Bronchial epithelial cell (primary cell): ENCODE results near the gene TRIM8. TPM values are rescaled to one million over a fixed set of nuclear protein-coding genes. Genes with fewer than 3 reads are reported as not detected.

Source experiments
- total RNA-seq: library from RNA; depleted of rRNA; stranded (reverse); fragments of >200 nt; gene quantifications from 2 replicates; pipeline ENCODE4 v1.2.1, GENCODE V29; 2014

TRIM8 gene
- total RNA-seq, 1 donor from 2014 or later: 31.1 TPM

Other genes with a start within 250 kb of the TRIM8 start
- 6.8 and 13.2 TPM in 2 replicates for gene NFKB2, start 248.8 kb upstream of the TRIM8 start, total RNA-seq
- under 0.01 and 0.51 TPM in 2 replicates for gene PSD, start 225.7 kb upstream of the TRIM8 start, total RNA-seq
- 9.7 and 12.5 TPM in 2 replicates for gene FBXL15, start 223.6 kb upstream of the TRIM8 start, total RNA-seq
- 29.7 and 31.5 TPM in 2 replicates for gene CUEDC2, start 211.9 kb upstream of the TRIM8 start, total RNA-seq
- gene C10orf95, start 192.9 kb upstream of the TRIM8 start, total RNA-seq: 2.9 and 6.3 TPM in 2 replicates
- gene ACTR1A, start 141.8 kb upstream of the TRIM8 start, total RNA-seq: 53.2 and 79.6 TPM in 2 replicates
- 0.79 and 0.90 TPM in 2 replicates for gene SUFU, start 140.5 kb upstream of the TRIM8 start, total RNA-seq
- 4.7 and 5.8 TPM in 2 replicates for gene ARL3, start 69.9 kb downstream of the TRIM8 start, total RNA-seq
- gene SFXN2, start 70.2 kb downstream of the TRIM8 start, total RNA-seq: 0.64 and 3.4 TPM in 2 replicates
- 26.1 and 36.4 TPM in 2 replicates for gene WBP1L, start 99.5 kb downstream of the TRIM8 start, total RNA-seq
- gene CYP17A1, start 192.9 kb downstream of the TRIM8 start, total RNA-seq: not detected in 2 replicates
- 11.1 and 12.0 TPM in 2 replicates for gene BORCS7, start 209.8 kb downstream of the TRIM8 start, total RNA-seq
- gene AS3MT, start 225.0 kb downstream of the TRIM8 start, total RNA-seq: 2.1 and 2.6 TPM in 2 replicates